Colonic mucosa (tissue), 4 donors: Measurements from ENCODE around the gene ACTL7B. TPM values are rescaled to one million over a fixed set of nuclear protein-coding genes. Genes with fewer than 3 reads are reported as not detected.

Experiments used
- DNase-seq: peaks from one replicate; pipeline ENCODE4 v3.0.0-alpha.2; 2020
- H3K27ac ChIP-seq: fragments of 200-600 bp; one replicate; pipeline ENCODE4 v1.8.0; 2021
- H3K27me3 ChIP-seq: fragments of 200-600 bp; one replicate; pipeline ENCODE4 v1.8.0; 2021
- H3K36me3 ChIP-seq: fragments of 200-600 bp; one replicate; pipeline ENCODE4 v1.8.0; 2021
- H3K4me1 ChIP-seq: fragments of 200-600 bp; one replicate; pipeline ENCODE4 v1.8.0; 2021; ENCODE audit warnings: mild to moderate bottlenecking
- H3K4me3 ChIP-seq: fragments of 200-600 bp; one replicate; pipeline ENCODE4 v1.8.0; 2021
- H3K9ac ChIP-seq, 2 donors: one replicate each; pipeline ENCODE4 v1.7.0; 2013; ENCODE audit warnings: control low read depth in 2 of 2, low read depth in 2 of 2, low read length in 2 of 2
- H3K9me3 ChIP-seq: fragments of 200-600 bp; one replicate; pipeline ENCODE4 v1.8.0; 2021
- CTCF ChIP-seq: fragments of 200-600 bp; IDR thresholded peaks from one replicate; pipeline ENCODE4 v1.8.0; 2022; ENCODE audit warnings: antibody characterized with exemption, mild to moderate bottlenecking
- intact Hi-C: fragments of 100-400 bp; cut with DNase I; formaldehyde crosslinking; loops from one replicate; pipeline ENCODE4 v1.14.1; 2022
- total RNA-seq, 2 donors: library from RNA; stranded (reverse); fragmentation: NEBNext Ultra II Directional in 1 of 2; extraction: Animal tissue kit (Norgen Biotek cat#: 25700) in 1 of 2; gene quantifications; one replicate each; pipeline ENCODE4 v1.2.1, GENCODE V29; 2021
- donor health status: healthy.
- donor health status: DM: no; HTN: no; CAD: no.
- donor health status: DM: no; HTN: no; CAD: no.

The ACTL7B gene
- total RNA-seq, 2 donors from 2014 or later = not detected

GRCh38 chr9:108866001-108866420, 10.2 kb upstream of the ACTL7B start:
- no peaks in the 10 kb centered on the region for H3K4me1 ChIP-seq
- no peaks in the 10 kb centered on the region for H3K9me3 ChIP-seq
- H3K27ac ChIP-seq = no peak overlapping the region
- intact Hi-C loops = no loop called here
- H3K27me3 ChIP-seq = no peaks in the 10 kb centered on the region
- no peak overlapping the region for H3K9ac ChIP-seq
- TF ChIP-seq CTCF = no peak
- no peak overlapping the region for H3K4me3 ChIP-seq
- no peak for DNase-seq
- H3K36me3 ChIP-seq = no peaks in the 10 kb centered on the region

DNA sequence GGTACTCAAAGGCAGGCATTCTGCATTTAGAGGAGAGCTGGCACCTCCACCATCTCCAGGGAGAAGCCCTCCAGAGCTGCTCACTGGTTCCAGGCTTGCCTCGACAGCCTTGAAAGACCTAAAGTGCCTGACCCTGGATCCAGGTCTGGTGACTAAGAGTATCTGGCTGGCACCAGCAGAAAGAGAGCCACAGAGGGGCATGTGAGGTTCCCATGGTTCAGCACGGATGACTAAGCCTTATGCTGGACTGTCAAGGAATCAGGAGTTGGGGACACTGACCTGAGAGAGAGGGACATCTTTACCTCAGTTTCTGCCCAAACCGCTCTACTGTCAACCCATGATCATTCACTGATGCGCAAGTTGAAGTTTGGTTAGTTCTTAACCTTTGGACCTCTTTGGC, 9.3 kb upstream of the ACTL7B start:
- DNase-seq = no peak
- H3K27me3 ChIP-seq = no peaks in the 10 kb centered on the region

GRCh38 chr9:108864446-108864845, 8.7 kb upstream of the ACTL7B start:
- Histone ChIP-seq H3K4me1 (no peaks in the 10 kb centered on the region), H3K27me3 (no peaks in the 10 kb centered on the region), H3K9ac (no peak overlapping the region), H3K27ac (no peak overlapping the region), H3K36me3 (no peaks in the 10 kb centered on the region), H3K4me3 (no peak overlapping the region), H3K9me3 (no peaks in the 10 kb centered on the region)
- no peak for TF ChIP-seq CTCF
- no peak for DNase-seq
- intact Hi-C loops = no loop called here

More for the DNA sequence above, 9.3 kb upstream of the ACTL7B start:
- Histone ChIP-seq H3K9ac (no peak overlapping the region), H3K4me3 (no peak overlapping the region), H3K36me3 (no peaks in the 10 kb centered on the region), H3K9me3 (no peaks in the 10 kb centered on the region), H3K4me1 (no peaks in the 10 kb centered on the region), H3K27ac (no peak overlapping the region)
- intact Hi-C loops = no loop called here
- TF ChIP-seq CTCF = no peak

DNA sequence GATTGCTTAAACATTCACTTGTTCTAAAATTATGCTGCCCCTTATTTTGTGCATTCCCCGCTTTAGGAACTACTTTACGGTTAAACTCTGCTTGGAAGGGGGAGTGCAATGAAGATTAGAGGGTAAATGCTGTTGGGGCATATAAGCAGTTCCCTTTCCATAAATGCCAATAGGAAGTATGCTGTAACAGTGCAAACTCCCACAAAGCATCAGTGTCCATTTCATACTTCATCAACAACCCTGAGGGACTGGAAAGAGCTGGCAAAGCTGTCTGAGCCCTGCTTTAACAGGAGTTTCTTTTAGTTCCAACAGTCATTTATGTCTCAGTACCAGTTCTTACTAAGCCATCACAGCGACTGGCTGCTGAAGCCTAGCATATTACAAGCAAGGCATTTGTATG, 8.1 kb upstream of the ACTL7B start:
- no peaks in the 10 kb centered on the region for H3K4me1 ChIP-seq
- DNase-seq = no peak
- intact Hi-C loops = no loop called here
- no peak for TF ChIP-seq CTCF
- H3K4me3 ChIP-seq = no peak overlapping the region
- no peaks in the 10 kb centered on the region for H3K9me3 ChIP-seq
- no peaks in the 10 kb centered on the region for H3K27me3 ChIP-seq
- H3K9ac ChIP-seq = no peak overlapping the region
- H3K27ac ChIP-seq = no peak overlapping the region
- no peaks in the 10 kb centered on the region for H3K36me3 ChIP-seq

DNA sequence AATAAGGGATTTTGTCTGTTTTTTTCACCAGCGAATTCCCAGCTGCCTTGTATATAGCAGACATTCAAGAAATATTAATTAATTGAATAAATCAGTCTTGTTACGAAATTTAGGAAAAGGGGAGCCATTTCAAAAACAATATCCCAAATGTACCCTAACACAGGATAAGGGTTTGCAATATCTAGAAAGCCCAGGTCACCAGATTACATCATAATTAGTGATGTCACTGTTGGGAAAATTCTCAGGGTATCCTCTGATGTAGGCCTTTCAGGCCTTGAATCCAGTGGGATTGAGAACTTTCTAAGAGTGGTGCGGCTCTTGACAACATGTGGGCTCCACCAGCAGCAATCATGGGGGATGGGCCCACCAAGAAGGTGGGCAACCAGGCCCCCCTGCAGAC, 6.2 kb upstream of the ACTL7B start, which contains the start of gene ACTL7A:
ACTL7A (plus strand) TSS at position 270 of the 400 bp plus-strand sequence; CDS start at position 327, 57 bp downstream.
- Histone ChIP-seq H3K9me3 (no peaks in the 10 kb centered on the region), H3K27ac (no peak within 1 kb of the TSS), H3K4me1 (no peaks in the 10 kb centered on the region), H3K4me3 (no peak within 1 kb of the TSS), H3K36me3 (no peaks in the 10 kb centered on the region), H3K9ac (no peak within 1 kb of the TSS), H3K27me3 (no peaks in the 10 kb centered on the region)
- no peak for TF ChIP-seq CTCF
- no peak for DNase-seq
- intact Hi-C loops = no loop called here

- H3K4me3 ChIP-seq = no peak overlapping the region
- no peaks in the 10 kb centered on the region for H3K4me1 ChIP-seq
- no peak for TF ChIP-seq CTCF
- H3K9ac ChIP-seq = no peak overlapping the region
- no peaks in the 10 kb centered on the region for H3K9me3 ChIP-seq
- H3K27ac ChIP-seq = no peak overlapping the region
- H3K36me3 ChIP-seq = no peaks in the 10 kb centered on the region
- DNase-seq = no peak
- H3K27me3 ChIP-seq = no peaks in the 10 kb centered on the region
- intact Hi-C loops = no loop called here
Observed at GRCh38 chr9:108861464-108861863, 5.7 kb upstream of the ACTL7B start.
